ENCODE measurements around the gene UBIAD1.

DNA sequence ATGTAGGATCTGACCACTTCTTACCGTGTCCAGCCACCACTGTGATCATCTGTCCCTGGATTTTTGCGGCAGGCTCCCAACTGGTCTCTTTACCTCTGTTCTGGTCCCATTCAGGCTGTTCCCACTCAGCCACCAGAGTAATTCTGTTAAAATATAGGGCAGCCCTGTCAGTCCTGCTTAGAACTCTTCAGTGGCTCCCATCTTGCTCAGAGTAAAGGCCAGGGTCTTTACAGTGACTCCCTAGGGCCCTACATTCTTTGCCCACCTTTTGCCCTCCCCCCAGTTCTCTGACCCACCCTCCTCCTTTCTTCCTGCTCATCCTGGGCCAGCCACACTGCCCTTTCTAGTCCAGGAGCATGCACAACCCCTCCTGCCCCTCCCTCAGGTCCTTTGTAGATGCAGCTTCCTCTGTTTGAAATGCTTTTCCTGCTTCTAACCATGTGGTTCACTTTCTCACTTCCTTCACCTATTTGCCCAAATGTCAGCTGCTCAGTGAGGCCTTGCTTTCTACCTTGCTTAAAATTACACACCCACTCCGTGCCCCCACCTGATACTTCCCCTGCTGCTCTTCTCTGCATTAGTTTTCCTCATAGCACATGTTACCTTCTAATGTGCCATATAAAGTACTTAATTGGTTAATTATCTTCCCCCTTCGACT is 7.8 kb downstream of the UBIAD1 start:
- TF ChIP-seq, protein P1, sequence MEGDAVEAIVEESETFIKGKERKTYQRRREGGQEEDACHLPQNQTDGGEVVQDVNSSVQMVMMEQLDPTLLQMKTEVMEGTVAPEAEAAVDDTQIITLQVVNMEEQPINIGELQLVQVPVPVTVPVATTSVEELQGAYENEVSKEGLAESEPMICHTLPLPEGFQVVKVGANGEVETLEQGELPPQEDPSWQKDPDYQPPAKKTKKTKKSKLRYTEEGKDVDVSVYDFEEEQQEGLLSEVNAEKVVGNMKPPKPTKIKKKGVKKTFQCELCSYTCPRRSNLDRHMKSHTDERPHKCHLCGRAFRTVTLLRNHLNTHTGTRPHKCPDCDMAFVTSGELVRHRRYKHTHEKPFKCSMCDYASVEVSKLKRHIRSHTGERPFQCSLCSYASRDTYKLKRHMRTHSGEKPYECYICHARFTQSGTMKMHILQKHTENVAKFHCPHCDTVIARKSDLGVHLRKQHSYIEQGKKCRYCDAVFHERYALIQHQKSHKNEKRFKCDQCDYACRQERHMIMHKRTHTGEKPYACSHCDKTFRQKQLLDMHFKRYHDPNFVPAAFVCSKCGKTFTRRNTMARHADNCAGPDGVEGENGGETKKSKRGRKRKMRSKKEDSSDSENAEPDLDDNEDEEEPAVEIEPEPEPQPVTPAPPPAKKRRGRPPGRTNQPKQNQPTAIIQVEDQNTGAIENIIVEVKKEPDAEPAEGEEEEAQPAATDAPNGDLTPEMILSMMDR (IDR thresholded peaks at IDR 0.05), result no peak
- TF ChIP-seq POLR2A (IDR thresholded peaks at IDR 0.05), result no peak
